ENCODE results near the gene SF3B6.
"Not testable (repeated sequence)": the region's sequence is repeated elsewhere in the genome, so short reads cannot be mapped to it uniquely, and the experiment has no call there.

The SF3B6 gene, protein sequence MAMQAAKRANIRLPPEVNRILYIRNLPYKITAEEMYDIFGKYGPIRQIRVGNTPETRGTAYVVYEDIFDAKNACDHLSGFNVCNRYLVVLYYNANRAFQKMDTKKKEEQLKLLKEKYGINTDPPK

DNA sequence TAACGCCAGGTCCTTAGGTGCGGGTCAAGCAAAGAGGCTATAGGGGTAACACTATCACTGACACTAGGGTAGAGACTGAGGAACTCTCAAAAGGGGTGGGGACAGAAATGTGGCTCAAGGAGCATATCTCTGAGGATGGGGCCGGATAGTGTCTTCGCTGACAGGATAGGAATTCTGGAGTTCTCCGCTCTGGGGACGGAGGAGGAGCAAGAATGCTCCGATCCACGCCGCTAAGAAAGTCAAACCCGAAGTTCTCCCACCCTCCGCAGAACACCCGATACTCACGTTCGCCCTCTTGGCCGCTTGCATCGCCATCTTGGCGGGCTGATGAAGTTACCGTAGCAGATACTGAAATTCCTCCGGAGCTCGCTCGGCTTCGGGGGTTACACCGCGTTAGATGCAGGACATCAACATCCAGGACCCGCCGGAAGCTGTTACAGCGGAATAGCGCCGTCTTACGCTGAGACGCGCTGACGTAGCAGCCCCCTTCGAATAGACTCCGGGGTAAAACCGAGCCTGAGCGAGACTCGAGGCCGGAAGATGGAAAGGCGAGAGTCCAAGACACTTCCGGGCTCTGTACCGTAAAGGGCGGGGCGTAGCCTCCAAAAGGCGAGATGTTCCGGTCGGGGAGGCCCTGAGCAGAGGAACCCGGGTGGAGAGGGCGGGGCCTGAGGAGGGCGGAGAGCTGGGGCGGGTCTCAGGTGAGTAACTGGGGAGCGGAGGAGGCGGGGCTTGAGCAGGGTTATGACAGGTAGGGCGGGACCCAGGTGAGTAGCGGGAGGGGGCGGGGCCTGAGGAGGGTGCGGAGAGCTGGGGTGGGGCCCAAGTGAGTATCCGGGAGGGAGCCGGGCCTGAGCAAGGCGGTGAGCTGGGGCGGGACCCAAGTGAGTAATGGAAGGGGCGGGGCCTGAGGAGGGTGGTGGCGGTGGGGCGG is at the start of gene SF3B6:
Gene SF3B6, minus strand, starts transcription at position 412 of the 934 bp plus-strand sequence. Its CDS starts 97 bp downstream, at position 315.
- peak; percentile 99 for DNase-seq (ENCODE audit: low spot score)

GRCh38 chr2:24123922-24124580 is 47.9 kb upstream of the SF3B6 start:
- peak; percentile 50 for DNase-seq (ENCODE audit: low spot score)

- peak; percentile 70 for DNase-seq (ENCODE audit: low spot score)
These were observed 47.2 kb upstream of the SF3B6 start, which contains the start of the genes FAM228B and PFN4 for GRCh38 chr2:24123195-24123921. TSS of gene FAM228B (plus strand) at chr2:24123469. CDS start at chr2:24124362, 893 bp downstream. TSS of gene PFN4 (minus strand) at chr2:24123334. CDS start at chr2:24122535, 799 bp downstream.

GRCh38 chr2:24122366-24123194 is 46.5 kb upstream of the SF3B6 start:
- no peak for DNase-seq (ENCODE audit: low spot score)

DNA sequence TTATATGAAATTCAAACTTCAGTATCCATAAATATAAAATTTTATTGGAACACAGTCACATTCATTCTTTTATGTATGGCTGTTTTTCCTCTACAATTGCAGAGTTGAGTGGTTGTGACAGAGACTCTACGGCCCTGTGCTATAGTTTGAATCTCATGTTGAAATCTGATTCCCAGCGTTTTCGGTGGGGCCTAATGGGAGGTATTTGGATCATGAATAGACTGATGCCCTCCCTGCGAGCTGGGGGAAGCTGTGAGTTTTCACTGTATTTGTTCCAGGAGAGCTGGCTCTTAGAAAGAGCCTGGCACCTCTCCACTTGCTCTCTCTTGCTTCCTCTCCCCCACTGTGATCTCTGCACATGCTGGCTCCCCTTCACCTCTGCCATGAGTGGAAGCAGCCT is 45.3 kb upstream of the SF3B6 start:
- no peak for DNase-seq (ENCODE audit: low spot score)

DNA sequence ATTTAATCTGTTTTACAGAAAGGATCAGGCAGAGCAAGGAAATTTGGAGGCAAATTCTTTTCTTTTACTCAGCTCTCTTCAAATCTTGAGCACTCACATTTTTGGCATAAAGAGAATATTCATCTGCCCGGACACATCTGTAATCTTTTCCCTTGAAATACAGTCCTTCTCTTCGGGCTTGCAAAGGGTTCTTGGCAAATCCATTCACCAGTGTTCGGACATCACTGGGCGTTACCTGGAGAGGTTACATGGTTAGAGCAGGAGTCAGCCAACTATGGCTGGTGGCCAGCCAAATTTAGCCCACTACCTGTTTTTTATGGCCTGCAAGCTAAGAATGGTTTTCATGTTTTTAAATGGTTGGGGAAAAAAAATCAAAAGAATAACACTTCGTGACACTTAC is 44.9 kb upstream of the SF3B6 start:
- DNase-seq (ENCODE audit: low spot score) = no peak

DNA sequence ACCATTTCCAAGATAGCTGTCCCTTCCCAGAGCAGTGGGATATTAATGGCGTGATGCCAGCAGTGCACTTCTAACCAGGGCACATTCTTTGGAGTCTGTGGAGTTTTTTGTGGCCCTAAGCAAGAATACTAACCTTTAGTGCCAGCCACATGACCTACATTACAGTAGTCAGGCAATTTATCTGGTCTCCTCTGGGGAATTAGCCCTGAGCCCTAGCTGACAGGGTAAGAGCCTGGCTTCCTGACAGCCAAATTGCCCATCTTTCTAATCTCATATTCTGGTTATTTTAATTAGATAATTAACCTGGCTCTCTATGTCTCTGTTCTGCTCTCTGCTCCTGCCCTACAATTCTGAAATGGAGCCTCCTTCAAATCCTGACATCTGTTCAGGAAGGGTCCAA is 41.8 kb upstream of the SF3B6 start:
- no peak for DNase-seq (ENCODE audit: low spot score)

- DNase-seq (ENCODE audit: low spot score) = no peak
These were observed 38.9 kb upstream of the SF3B6 start for GRCh38 chr2:24115057-24115456.

DNA sequence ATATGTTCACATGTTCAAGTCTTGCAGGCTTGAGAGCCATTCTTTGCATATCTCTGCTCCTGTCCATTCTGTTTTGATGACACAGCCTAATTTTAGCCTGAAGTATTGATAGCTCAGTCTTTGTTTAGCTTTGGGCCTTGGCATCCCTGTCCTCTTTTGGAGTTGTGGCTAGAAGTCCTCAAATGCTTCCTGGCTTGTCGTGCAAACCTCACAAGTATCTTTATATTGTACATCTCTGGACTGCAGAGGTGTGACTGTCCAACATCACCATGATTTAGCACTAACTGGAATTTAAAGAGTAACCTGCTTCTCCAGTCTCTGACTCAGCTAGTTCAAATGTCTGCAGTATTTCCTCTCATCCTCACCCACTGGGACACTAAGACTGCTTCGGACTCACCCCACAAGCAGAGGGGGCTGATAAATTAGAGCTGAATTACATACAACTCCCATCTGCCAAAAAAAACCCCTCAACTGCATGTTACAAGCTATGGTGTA is 35.3 kb upstream of the SF3B6 start:
- DNase-seq (ENCODE audit: low spot score) = no peak

DNA sequence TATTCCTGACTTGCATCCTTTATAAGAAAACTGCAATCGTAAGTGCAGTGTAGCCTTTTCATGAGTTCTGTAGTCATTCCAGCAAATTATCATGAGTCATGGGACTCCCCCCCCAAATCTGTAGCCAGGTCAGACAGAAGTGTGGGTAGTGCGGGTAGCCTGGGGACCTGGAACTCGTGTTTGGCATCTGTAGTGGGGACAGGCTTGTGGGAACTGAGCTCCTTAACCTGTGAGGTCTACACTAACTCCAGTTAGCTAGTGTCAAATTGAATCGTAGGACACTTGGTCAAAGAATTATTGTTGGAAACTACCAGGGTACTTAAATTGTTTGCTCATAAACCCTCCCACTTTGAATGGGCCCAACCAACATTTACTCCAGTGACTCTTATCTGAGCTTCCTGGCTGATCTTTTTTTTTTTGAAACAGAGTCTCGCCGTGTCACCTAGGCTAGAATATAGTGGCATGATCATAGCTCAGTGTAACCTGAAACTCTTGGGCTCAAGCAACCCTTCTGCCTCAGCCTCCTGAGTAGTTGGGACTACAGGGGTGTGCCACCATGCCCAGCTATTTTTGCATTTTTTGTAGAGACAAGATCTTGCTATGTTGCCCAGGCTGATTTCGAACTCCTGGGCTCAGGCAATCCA is 34.7 kb upstream of the SF3B6 start:
- DNase-seq (ENCODE audit: low spot score) = no peak

DNA sequence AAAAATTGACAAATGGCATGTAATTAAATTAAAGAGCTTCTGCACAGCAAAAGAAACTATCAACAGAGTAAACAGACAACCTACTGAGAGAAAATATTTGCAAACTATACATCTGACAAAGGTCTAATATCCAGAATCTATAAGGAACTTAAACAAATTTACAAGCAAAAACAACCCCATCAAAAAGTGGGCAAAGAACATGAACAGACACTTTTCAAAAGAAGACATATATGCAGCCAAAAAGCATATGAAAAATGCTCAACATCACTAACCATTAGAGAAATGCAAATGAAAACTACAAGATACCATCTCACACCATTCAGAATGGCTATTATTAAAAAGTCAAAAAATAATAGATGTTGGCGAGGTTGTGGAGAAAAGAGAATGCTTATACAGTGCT is 33.3 kb upstream of the SF3B6 start:
- DNase-seq (ENCODE audit: low spot score) = not testable (repeated sequence)

DNA sequence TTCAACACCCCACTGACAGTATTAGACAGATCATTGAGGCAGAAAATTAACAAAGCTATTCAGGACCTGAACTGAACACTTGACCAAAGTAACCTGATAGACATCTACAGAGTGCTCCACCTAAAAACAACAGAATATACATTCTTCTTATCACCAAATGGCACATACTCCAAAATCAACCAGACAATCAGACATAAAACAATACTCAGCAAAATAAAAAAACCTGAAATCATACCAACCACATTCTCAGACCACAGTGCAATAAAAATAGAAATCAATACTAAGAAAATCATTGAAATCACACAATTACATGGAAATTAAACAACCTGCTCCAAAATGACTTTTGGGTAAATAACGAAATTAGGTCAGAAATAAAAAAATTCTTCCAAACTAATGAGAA is 31.2 kb upstream of the SF3B6 start:
- DNase-seq (ENCODE audit: low spot score) = no peak

DNA sequence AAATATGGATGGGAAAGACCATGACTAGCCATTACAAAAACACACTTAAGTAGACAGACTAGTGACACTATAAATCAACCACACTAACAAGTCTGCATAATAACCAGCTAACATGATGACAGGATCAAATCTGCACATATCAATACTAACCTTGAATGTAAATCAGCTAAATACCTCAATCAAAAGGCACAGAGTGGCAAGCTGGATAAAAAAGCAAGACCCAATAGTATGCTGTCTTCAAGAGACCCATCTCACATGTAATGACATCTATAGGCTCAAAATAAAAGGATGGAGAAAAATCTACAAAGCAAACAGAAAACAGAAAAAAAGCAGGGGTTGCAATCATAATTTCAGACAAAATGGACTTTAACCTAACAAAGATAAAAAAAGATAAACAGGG is 30.7 kb upstream of the SF3B6 start:
- DNase-seq (ENCODE audit: low spot score) = no peak

GRCh38 chr2:24105816-24106215 is 29.7 kb upstream of the SF3B6 start:
- no peak for DNase-seq (ENCODE audit: low spot score)

GRCh38 chr2:24104906-24105305 is 28.8 kb upstream of the SF3B6 start:
- DNase-seq (ENCODE audit: low spot score) = no peak

GRCh38 chr2:24104110-24104650 is 28.1 kb upstream of the SF3B6 start:
- DNase-seq (ENCODE audit: low spot score) = no peak

- DNase-seq (ENCODE audit: low spot score) = no peak
These were observed 26.6 kb upstream of the SF3B6 start for GRCh38 chr2:24102677-24103076.

GRCh38 chr2:24101992-24102391 is 25.9 kb upstream of the SF3B6 start:
- no peak for DNase-seq (ENCODE audit: low spot score)

DNA sequence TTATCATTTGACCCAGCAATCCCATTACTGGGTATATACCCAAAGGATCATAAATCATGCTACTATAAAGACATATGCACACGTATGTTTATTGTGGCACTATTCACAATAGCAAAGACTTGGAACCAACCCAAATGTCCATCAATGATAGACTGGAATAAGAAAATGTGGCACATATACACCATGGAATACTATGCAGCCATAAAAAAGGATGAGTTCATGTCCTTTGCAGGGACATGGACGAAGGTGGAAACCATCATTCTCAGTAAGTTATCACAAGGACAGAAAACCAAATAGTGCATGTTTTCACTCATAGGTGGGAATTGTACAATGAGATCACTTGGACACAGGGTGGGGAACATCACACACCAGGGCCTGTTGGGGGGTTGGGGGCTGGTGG is 24.6 kb upstream of the SF3B6 start:
- not testable (repeated sequence) for DNase-seq (ENCODE audit: low spot score)

GRCh38 chr2:24095171-24095677 is 19.1 kb upstream of the SF3B6 start:
- not testable (repeated sequence) for DNase-seq (ENCODE audit: low spot score)

All from RKO (cell line).